Spleen (tissue), 10 donors: Measurements from ENCODE around the gene TCP11X2. TPM values are rescaled to one million over a fixed set of nuclear protein-coding genes. Genes with fewer than 3 reads are reported as not detected.

ENCODE experiments used
- polyA plus RNA-seq, 3 donors: library from polyadenylated mRNA; stranded (reverse); fragments of 200-250 nt; gene quantifications; one replicate each; pipeline ENCODE4 v1.2.1, GENCODE V29; 2013
- total RNA-seq, 7 donors: library from RNA; depleted of rRNA in 3 of 7; stranded (reverse); fragments of >200 nt in 3 of 7; fragmentation: NEBNext Ultra II Directional in 4 of 7; extraction: Animal tissue kit (Norgen Biotek cat#: 25700) in 4 of 7; gene quantifications; one replicate each; pipeline versions ENCODE4 v1.1.0 to v1.2.1, GENCODE V29; 2016 to 2021
- donor health status: healthy with polysubstance abuse.
- donor health status: DM: no; HTN: no; CAD: no; lungs with moderate emphysema.
- donor health status: DM: no; HTN: no; CAD: no.
- donor health status: Bipolar disorder and iron deficiency.
- donor health status: healthy.
- donor health status: DM: no; HTN: no; CAD: no.
- donor health status: DM: yes; HTN: yes; CAD: no.

TCP11X2 gene
- total and polyA plus RNA-seq, 10 donors = not detected

Other genes starting within 250 kb of the TCP11X2 start
- gene NXF2, start 224.6 kb downstream of the TCP11X2 start, total RNA-seq = not detected
- not detected for gene NXF2, start 224.6 kb downstream of the TCP11X2 start, polyA plus RNA-seq
- not detected for gene NXF2B, start 31.8 kb downstream of the TCP11X2 start, total RNA-seq
- gene NXF2B, start 31.8 kb downstream of the TCP11X2 start, polyA plus RNA-seq = not detected
- gene TMSB15A, start 44.9 kb upstream of the TCP11X2 start, total RNA-seq = 1 to 10 TPM in 1 of 7 donors, under 1 TPM in 1, not detected in 5; 0.57 to 3.0 TPM
- gene TMSB15A, start 44.9 kb upstream of the TCP11X2 start, polyA plus RNA-seq = 1 to 10 TPM in 2 of 3 donors, under 1 TPM in 1; 0.70 to 1.8 (median 1.0) TPM
- gene ARMCX5, start 127.7 kb upstream of the TCP11X2 start, total RNA-seq = 10 to 100 TPM in 3 of 7 donors, 1 to 10 TPM in 4; 6.8 to 19.1 (median 9.2) TPM
- 1 to 10 TPM; 5.3 to 6.1 (median 5.7) TPM for gene ARMCX5, start 127.7 kb upstream of the TCP11X2 start, polyA plus RNA-seq
- 10 to 100 TPM in 6 of 7 donors, 1 to 10 TPM in 1; 9.5 to 20.5 (median 13.8) TPM for gene GPRASP1, start 179.7 kb upstream of the TCP11X2 start, total RNA-seq
- gene GPRASP1, start 179.7 kb upstream of the TCP11X2 start, polyA plus RNA-seq = 1 to 10 TPM; 3.0 to 7.3 (median 7.2) TPM
- 10 to 100 TPM in 4 of 7 donors, 1 to 10 TPM in 3; 6.9 to 14.5 (median 10.3) TPM for gene GPRASP2, start 240.6 kb upstream of the TCP11X2 start, total RNA-seq
- gene GPRASP2, start 240.6 kb upstream of the TCP11X2 start, polyA plus RNA-seq = 1 to 10 TPM; 1.7 to 4.4 (median 2.0) TPM
- 10 to 100 TPM in 1 of 7 donors, 1 to 10 TPM in 6; 2.2 to 12.8 (median 5.2) TPM for gene GPRASP3, start 248.9 kb upstream of the TCP11X2 start, total RNA-seq
- gene GPRASP3, start 248.9 kb upstream of the TCP11X2 start, polyA plus RNA-seq = under 1 TPM; 0.37 to 0.86 (median 0.47) TPM